DOHH2 (cell line): Measurements from ENCODE around the gene MASP1.

Experiments used
- EZH2phosphoT487 ChIP-seq: fragments of 200-600 bp; sonication (generic); IDR thresholded peaks from 2 replicates; pipeline ENCODE4 v1.6.1; 2017; ENCODE audit warnings: borderline replicate concordance, mild to moderate bottlenecking, antibody characterized with exemption, low read length, moderate library complexity, mixed read lengths
- TF ChIP-seq, protein P1 (sequence below): fragments of 200-600 bp; sonication (generic); IDR thresholded peaks from one replicate; pipeline ENCODE4 v1.5.1; 2014; ENCODE audit warnings: antibody characterized with exemption, mild to moderate bottlenecking, low read depth, low read length; ENCODE audit not compliant: poor library complexity, severe bottlenecking

DNA sequence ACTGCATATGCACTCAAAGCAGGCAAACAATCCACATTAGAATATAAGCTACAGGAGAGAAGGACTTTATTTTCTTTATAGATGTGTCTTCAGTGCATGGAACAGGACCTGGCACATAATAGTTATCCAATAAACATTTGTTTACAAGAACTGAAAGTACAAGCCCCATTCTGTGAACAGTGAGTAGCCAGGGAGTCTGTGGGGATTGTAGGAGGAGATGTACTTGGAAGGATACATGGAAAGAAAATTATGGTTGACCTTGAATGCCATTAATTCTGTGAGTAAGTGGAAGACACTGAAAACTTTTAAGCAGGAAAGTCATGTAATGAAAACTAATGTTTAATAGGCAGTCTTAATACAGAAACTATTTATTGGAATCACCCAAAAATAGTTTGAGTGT is 28.3 kb downstream of the MASP1 start:
- TF ChIP-seq, protein P1, sequence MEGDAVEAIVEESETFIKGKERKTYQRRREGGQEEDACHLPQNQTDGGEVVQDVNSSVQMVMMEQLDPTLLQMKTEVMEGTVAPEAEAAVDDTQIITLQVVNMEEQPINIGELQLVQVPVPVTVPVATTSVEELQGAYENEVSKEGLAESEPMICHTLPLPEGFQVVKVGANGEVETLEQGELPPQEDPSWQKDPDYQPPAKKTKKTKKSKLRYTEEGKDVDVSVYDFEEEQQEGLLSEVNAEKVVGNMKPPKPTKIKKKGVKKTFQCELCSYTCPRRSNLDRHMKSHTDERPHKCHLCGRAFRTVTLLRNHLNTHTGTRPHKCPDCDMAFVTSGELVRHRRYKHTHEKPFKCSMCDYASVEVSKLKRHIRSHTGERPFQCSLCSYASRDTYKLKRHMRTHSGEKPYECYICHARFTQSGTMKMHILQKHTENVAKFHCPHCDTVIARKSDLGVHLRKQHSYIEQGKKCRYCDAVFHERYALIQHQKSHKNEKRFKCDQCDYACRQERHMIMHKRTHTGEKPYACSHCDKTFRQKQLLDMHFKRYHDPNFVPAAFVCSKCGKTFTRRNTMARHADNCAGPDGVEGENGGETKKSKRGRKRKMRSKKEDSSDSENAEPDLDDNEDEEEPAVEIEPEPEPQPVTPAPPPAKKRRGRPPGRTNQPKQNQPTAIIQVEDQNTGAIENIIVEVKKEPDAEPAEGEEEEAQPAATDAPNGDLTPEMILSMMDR, result no peak
- no peak for TF ChIP-seq EZH2phosphoT487
